DMS153 (cell line): ENCODE measurements around the gene ITGB2.
"Not testable (repeated sequence)": the region's sequence is repeated elsewhere in the genome, so short reads cannot be mapped to it uniquely, and the experiment has no call there.

Experiments
- DNase-seq: peaks from one replicate; lab custom pipeline; 2025; lab: John Stamatoyannopoulos, UW

Gene ITGB2

DNA sequence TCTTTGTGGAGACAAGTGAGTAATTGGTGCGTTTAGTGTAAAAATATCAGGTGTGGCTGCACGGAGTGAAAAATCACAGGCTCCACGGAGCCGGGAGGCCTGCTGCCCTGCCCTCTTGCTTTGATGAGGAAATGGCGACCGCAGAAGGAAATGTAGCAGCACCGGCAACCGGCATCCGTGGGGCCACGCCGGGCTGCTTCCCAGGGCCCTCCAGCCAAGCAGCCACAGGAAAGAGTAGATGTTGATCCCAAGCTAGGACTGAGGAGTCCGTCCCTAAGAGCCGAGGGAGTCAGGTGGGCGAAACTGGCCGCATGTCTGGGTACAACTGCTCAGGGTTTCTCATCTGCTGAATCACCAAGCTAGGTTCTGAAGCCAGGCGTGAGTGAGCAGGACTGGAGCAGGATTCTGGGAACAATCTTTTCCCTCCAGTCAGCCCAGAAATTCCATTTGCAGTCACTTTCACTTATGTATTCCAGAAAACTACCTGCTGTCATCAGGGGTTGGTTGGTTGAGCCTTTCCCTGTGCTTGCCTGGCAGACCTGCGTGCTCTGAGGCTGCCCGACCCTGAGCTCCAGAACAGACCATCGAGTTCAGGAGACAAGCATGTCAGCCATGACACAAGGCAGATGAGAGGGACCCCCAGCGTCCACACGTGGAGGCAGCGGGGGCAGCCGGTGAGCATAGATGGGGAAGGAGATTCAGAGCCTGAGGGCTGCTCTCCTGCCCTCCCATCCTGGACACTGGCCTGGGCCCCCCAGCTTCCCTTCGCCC is 5.8 kb upstream of the ITGB2 start:
- no peak for DNase-seq

GRCh38 chr21:44925378-44925755 is 4.7 kb upstream of the ITGB2 start:
- DNase-seq: no peak

GRCh38 chr21:44924606-44925377 is 4.1 kb upstream of the ITGB2 start:
- DNase-seq: no peak

- DNase-seq: no peak
These were observed 2.9 kb upstream of the ITGB2 start for GRCh38 chr21:44923480-44924084.

DNA sequence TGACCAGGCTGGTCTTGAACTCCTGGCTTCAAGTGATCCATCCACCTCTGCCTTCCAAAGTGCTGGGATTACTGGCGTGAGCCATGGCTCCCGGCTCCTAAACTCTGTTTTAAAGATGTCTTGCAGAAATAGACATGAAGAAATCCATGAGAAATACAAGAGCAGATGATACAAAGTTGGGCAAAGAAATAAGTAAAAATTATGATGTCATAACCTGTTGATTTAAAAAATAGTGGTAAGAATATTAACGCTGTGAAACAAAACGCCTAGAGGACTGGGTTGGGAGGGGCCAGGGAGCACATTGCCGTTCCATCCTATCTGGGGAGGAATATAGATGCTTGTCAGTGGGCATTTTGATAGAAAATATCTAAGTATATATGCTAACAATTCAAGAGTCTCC is 1.2 kb upstream of the ITGB2 start:
- DNase-seq: no peak

DNA sequence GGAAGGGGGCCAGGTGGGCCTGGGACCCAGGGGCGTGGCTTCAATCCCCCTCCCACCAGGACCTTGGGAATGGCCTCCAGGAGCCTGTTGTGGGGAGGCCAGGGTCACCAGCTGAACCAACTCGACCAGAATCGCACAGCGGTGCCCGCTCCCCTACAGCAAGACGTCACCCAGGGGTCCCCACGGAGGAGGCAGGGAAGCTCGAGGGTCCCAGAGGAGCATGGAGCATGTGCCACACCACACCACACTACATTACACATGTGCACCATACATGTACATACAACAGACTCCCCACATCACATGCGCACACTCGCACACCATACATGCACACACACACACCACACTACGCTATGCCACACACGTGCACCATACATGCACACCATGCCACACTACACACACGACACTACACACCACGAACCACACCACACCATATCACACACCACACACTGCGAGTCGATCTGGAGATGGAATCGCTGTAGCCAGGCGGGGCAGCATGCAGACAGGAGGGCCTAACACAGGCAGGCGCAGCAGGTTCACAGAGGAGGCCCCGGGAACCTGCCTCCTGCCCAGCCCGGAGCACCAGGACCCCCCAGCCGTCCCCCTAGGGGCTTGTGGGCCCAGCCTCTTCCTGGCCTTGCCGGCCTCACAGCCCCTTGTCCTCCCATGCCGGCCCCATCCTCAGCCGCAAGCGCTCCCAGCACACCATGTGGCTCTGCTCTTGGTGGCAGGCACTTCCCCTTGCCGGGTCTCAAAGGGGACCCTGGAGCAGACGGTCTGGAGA is 596 bp downstream of the ITGB2 start:
- DNase-seq: no peak

GRCh38 chr21:44919111-44919912 is 1.4 kb downstream of the ITGB2 start:
- no peak for DNase-seq

- no peak for DNase-seq
These were observed 2.1 kb downstream of the ITGB2 start for GRCh38 chr21:44918581-44919033.

DNA sequence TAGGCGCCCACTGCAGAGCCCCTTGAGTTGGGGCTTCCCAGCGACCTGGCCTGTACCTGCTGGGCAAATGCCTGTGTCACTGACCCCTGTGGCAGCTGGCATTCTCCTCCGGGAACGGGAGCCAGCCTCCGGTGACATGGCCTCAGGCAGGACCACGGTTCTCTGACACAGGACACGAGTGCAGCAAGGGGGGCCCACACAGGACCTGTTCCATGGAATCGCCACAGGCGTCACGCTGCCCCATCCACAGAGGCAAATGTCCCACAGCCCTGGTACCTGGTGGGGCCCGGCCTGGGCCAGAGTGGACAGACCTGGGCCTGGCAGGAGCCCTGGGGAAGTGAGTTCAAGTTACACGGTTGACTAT is 2.6 kb downstream of the ITGB2 start:
- no peak for DNase-seq

GRCh38 chr21:44917446-44918106 is 3.1 kb downstream of the ITGB2 start:
- DNase-seq: no peak

DNA sequence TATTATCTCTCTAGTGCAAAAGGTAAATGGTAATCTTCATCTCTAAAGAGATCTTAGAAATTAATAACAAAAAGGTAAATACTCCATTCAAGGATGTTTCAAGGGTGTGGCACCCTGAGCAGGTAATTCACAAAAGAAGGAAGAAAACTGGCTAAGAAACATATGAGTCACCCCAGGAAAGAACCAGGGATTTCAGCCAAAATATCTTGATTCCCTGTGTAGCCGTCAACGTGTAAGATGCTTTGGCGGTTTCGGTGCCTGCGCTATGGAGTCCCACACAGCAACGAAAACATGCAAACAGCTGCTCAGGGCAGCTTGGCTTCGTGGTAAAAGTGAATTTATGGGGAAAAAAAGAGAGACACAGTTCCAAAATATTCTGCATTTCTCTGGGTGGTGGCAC is 3.7 kb downstream of the ITGB2 start:
- no peak for DNase-seq

GRCh38 chr21:44914176-44914874 is 6.4 kb downstream of the ITGB2 start:
- no peak for DNase-seq

DNA sequence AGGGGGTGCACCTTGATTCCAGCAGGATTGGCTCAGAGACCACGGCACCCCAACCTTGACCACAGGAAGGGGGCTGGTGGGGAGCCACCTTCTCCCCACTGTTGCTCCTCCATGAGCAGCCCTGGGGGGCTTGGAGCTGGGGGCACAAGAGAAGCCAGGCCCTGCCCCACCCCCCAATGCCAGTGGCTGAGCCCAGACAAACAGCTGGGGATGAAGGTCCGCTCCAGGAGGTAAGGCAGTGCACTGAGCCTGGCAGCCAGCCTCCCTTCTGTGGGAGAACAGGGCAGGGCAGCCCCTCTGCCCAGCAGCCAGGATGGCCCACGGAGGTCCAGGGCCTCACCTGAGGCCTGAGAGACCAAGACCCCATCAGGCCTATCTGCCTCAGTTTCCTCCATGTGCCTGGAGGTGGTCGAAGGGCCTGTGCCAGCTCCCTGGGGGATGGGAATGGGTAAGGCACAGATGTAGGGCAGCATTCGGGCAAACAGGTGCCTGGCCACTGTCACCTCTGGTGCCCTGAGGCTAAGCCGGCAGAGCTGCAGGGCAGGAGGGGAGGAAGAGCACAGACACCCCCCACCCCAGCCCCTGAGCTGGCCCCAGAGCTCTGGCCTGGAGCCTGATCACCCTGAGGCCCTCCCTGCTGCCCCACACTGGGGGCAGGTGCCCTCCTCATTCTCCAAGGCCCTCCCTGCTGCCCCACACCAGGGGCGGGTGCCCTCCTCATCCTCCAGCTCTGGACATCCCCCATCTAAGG is 7.1 kb downstream of the ITGB2 start:
- DNase-seq: no peak

GRCh38 chr21:44912506-44913412 is 7.9 kb downstream of the ITGB2 start:
- not testable (repeated sequence) for DNase-seq

DNA sequence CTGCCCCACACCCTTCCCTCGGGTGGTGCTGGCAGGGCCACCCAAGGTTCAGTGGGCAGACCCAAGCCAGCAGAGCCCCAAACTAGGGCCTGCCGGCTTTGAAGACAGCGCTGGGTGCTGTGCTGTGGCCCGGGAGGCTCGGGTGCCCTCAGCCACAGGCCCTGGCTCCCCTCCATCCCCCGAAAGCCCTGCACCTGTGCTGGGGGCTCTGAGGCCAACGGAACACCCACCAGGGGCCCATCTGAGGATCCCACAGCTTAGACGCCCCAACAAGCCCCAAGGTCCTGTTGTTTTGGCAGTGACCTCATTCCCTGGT is 8.6 kb downstream of the ITGB2 start:
- DNase-seq: no peak

DNA sequence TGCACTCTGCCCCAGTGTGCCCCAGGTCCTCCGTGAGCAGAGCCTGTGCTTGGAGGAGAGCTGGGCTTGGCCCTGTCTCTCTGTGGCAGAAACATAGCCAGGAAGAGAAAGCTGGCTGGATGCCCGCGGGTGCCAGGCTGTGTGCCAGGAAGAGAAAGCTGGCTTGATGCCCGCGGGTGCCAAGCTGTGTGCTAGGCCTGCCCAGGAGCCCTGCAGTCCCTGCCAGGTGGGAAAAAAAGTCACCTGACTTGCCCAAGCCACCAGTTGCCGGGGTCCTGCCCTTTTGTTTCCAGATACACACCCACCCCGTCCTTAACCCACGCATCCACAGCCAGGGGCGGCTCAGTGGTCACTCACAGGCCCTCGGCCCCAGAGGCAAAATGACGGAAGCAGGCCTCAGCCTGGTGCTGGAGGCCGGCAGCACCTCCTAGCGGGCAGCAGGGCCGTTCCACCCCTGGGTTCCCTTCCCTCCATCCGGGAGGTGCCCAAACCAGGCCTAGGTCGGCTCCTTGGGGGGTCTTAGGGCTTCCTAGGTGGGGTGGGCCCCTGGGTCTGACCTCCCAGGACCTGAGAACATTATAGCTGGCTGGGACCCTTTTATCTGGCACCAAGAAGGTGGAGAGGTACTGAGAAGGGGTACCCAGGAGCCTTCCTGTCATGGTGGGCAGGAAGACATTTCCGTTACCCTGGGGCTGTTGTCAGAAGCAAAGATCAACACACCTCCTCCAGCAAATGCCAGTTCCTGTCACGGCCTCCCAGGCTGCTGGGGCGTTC is 9.1 kb downstream of the ITGB2 start:
- peak; percentile 52 for DNase-seq

GRCh38 chr21:44911068-44911383 is 9.7 kb downstream of the ITGB2 start:
- DNase-seq: no peak
